Measurements from ENCODE around the gene RIC8B. TPM values are rescaled to one million over a fixed set of nuclear protein-coding genes. Genes with fewer than 3 reads are reported as not detected.

RIC8B gene
- total and polyA plus RNA-seq, 2 of the 13 experiments (the other 11 are each of a cell fraction or from before 2014, with no cell fraction given), result 5.1 to 7.5 TPM

DNA sequence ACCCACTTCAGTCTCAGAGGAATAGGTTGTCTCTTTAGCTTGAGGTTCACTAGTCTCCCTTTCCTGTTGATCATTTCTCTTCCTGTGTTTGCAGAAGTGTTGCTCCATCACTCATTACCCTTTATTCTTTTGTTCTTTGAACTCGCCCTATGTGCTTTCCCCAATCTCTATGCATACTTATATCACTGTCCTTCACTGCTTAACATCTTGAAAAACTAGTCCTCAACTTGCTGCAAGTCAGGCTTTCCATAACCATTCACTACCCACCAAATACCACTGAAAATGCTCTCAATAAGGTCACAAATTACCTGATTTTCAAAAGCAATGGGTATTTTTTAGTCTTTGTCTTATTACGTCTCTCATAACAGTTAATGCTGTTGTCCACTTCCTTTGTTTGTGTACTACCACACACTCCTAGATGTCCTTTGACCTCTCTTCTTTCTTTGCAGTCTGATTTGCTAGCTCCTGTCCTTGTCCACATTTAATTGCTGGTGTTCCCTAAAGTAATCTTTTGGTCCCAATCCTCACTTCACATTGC lies 80.8 kb downstream of the RIC8B start (continued):
- TF ChIP-seq, protein P1, sequence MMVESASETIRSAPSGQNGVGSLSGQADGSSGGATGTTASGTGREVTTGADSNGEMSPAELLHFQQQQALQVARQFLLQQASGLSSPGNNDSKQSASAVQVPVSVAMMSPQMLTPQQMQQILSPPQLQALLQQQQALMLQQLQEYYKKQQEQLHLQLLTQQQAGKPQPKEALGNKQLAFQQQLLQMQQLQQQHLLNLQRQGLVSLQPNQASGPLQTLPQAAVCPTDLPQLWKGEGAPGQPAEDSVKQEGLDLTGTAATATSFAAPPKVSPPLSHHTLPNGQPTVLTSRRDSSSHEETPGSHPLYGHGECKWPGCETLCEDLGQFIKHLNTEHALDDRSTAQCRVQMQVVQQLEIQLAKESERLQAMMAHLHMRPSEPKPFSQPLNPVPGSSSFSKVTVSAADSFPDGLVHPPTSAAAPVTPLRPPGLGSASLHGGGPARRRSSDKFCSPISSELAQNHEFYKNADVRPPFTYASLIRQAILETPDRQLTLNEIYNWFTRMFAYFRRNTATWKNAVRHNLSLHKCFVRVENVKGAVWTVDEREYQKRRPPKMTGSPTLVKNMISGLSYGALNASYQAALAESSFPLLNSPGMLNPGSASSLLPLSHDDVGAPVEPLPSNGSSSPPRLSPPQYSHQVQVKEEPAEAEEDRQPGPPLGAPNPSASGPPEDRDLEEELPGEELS (CRISPR knock-in tag; IDR thresholded peaks at IDR 0.05), result peak; percentile 95
- peak; percentile 65; the same call in 1 of the 2 replicates for TF ChIP-seq GATA4 (IDR thresholded peaks at IDR 0.05; ENCODE audit: borderline replicate concordance, low read depth)
- peak; percentile 92; the same call in 1 of the 2 replicates for TF ChIP-seq MIXL1 (CRISPR knock-in tag; IDR thresholded peaks at IDR 0.05)
- no peak for TF ChIP-seq ZFP62 (CRISPR knock-in tag; IDR thresholded peaks at IDR 0.05)
- TF ChIP-seq, protein P2, sequence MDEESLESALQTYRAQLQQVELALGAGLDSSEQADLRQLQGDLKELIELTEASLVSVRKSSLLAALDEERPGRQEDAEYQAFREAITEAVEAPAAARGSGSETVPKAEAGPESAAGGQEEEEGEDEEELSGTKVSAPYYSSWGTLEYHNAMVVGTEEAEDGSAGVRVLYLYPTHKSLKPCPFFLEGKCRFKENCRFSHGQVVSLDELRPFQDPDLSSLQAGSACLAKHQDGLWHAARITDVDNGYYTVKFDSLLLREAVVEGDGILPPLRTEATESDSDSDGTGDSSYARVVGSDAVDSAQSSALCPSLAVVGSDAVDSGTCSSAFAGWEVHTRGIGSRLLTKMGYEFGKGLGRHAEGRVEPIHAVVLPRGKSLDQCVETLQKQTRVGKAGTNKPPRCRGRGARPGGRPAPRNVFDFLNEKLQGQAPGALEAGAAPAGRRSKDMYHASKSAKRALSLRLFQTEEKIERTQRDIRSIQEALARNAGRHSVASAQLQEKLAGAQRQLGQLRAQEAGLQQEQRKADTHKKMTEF (CRISPR knock-in tag; IDR thresholded peaks at IDR 0.05), result peak; percentile 79
- no peak for TF ChIP-seq ZNF800 (CRISPR knock-in tag; IDR thresholded peaks at IDR 0.05)
- 0 out of 2 replicates have a peak, but pooled peaks have one; percentile 26 for TF ChIP-seq ZNF414 (CRISPR knock-in tag; IDR thresholded peaks at IDR 0.05)
- no peak for TF ChIP-seq POLR2AphosphoS2 (IDR thresholded peaks at IDR 0.05; ENCODE audit: low read depth, low read length)
- TF ChIP-seq ZNF772 (CRISPR knock-in tag; IDR thresholded peaks at IDR 0.05), result 0 out of 2 replicates have a peak, but pooled peaks have one; percentile 10
- peak; percentile 75 for TF ChIP-seq ZNF629 (CRISPR knock-in tag; conservative IDR thresholded peaks at IDR 0.05)
- TF ChIP-seq, protein P3, sequence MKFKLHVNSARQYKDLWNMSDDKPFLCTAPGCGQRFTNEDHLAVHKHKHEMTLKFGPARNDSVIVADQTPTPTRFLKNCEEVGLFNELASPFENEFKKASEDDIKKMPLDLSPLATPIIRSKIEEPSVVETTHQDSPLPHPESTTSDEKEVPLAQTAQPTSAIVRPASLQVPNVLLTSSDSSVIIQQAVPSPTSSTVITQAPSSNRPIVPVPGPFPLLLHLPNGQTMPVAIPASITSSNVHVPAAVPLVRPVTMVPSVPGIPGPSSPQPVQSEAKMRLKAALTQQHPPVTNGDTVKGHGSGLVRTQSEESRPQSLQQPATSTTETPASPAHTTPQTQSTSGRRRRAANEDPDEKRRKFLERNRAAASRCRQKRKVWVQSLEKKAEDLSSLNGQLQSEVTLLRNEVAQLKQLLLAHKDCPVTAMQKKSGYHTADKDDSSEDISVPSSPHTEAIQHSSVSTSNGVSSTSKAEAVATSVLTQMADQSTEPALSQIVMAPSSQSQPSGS (CRISPR knock-in tag; IDR thresholded peaks at IDR 0.05), result peak; percentile 41; the same call in 1 of the 2 replicates
- TF ChIP-seq MED13 (CRISPR knock-in tag; IDR thresholded peaks at IDR 0.05), result peak; percentile 41; the same call in 1 of the 2 replicates
- peak; percentile 74 for TF ChIP-seq MEF2D (CRISPR knock-in tag; IDR thresholded peaks at IDR 0.05)
- peak; percentile 42; the same call in 1 of the 2 replicates for TF ChIP-seq TBX2 (CRISPR knock-in tag; IDR thresholded peaks at IDR 0.05; ENCODE audit: borderline replicate concordance)
- no peak for TF ChIP-seq KLF11 (CRISPR knock-in tag; IDR thresholded peaks at IDR 0.05)
- no peak for TF ChIP-seq THAP9 (CRISPR knock-in tag; IDR thresholded peaks at IDR 0.05; ENCODE audit: borderline replicate concordance)
- no peak for TF ChIP-seq ZNF501 (CRISPR knock-in tag; IDR thresholded peaks at IDR 0.05)
- TF ChIP-seq HDAC1 (CRISPR knock-in tag; IDR thresholded peaks at IDR 0.05), result peak; percentile 83

Data from HepG2 (cell line).